GM19324 (cell line): ENCODE measurements around the gene SEMA4C.

Source experiments
- ATAC-seq: cut with Tn5 transposase; IDR thresholded peaks from one replicate; pipeline ENCODE4 v1.9.1; 2021; ENCODE audit warnings: mild to moderate bottlenecking, moderate library complexity; ENCODE audit not compliant: unreplicated experiment, low FRiP score

Gene SEMA4C

DNA sequence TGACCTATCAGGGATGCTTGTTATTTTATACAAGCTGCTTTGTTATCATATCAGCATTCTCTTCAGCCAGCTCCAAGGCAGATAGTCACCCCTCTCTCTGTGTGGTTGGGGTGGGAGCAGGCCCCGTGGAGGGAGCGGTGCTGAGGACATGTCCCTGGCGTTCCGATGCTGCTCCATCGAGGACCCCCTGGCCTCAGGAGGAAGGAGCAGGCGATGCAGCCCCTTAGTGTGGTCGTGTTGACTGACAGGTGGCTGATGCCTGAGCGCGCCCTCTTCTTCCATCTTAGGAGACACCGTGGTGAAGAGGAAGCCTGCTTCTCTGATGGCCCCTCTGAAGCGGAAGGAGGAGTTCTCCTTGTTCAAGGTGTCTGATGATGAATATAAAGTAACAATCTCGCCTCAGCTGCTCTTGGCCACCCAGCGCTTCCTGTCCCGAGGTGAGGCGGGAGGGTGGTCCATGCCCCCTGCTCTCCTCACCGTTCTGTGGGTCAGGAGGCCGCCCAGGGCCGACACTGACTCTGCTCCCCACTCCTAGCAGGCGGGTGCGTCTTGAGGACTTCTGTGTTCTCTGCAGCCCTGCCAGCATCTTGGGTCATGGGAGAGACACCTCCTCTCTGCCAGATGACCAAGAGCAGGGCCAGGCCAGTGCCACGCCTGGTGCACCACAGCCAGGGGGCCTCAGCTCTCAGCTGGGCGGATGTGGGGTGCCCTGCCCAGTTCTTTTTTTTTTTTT lies 43.2 kb downstream of the SEMA4C start:
- no peak for ATAC-seq

DNA sequence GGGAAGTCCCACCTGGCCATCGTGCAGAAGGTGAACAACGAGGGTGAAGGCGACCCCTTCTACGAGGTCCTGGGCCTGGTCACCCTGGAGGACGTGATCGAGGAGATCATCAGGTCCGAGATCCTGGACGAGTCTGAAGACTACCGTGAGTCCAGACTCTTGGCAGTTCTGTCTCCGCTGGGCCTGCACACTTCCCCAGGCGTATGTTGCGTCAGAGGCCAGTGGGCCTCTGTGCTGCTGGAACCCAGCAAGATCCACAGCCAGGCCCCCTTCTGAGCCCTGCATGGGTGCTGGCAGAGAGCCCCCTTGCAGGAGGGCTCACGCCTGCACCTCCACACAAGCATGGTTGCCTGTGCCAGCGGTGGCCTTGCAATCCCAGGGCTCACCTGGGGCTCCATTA lies 44.8 kb downstream of the SEMA4C start:
- ATAC-seq = no peak

DNA sequence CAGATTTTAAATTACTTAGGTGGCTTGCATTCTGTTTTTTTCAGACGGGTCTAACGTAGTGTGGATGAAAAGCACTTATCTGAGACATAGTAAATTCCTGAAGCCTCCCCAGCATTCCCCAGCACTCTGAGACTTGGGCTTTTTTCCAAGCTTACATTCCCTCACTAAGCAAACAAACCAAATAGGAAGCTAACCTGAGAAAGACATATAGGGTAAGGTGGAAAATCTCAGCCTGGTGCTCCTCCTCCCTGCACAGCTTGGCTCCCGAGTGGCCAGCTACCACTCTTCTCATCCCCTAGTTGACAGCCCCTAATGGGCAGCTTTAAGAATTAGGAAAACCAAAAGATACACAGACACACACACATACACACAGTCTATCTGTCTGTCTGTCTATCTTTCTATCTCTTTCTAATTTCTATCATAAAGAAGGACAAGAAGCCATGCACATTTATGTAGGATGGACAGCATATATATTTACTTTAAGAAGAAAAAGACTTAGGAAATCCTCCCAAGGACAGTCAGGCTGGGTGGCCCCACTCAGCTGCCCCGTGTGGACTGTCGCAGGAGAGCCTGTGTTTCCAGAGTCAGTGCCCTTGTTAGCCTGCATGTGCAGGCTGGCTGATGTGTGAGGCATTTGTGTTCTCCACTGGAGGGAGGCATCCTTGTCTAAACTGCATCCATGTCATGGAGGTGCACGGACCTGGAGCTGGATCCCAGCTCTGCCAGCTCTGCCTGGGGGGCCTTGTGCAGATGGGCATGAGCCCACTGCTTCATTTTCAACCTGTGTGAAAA lies 45.6 kb downstream of the SEMA4C start:
- ATAC-seq = no peak

DNA sequence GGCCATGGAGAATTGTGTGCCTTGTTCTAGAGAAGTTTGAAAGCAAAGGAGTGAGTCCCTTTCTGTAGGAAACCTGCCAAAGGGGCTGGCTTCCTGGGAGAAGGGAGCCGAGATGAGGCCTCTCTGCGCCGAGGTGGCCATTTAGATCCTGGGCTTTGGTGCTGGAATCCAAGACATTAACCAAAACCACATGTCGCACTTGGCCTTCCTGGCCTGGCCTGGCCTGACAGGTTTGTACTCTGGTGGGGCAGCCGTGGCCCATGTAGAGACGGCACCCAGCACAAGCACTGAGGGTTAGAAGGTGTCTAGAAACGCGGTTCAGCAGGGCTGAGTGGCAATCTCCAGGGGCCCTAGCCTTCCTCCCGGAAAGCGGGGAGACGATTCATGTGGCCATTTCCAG lies 46.7 kb downstream of the SEMA4C start:
- ATAC-seq = no peak

DNA sequence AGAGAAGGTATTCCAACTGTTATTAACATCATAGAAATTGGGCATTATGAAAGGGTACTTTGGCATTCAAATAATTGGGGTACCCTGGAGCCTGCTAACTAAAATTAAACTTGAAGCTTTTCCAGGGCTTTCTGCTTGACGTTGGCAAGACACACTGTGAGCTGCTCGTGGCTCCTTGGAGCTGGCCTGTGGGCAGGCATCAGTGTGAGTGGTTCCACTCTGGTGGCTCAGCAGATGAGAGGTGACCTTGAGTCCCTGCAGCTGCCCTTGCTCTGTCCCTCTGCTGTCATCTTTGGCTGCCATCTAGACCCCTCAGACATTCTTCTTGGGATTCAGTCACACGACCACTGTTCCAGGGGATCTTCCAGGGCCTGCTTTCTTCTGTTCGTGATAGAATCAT lies 47.1 kb downstream of the SEMA4C start:
- ATAC-seq = no peak

DNA sequence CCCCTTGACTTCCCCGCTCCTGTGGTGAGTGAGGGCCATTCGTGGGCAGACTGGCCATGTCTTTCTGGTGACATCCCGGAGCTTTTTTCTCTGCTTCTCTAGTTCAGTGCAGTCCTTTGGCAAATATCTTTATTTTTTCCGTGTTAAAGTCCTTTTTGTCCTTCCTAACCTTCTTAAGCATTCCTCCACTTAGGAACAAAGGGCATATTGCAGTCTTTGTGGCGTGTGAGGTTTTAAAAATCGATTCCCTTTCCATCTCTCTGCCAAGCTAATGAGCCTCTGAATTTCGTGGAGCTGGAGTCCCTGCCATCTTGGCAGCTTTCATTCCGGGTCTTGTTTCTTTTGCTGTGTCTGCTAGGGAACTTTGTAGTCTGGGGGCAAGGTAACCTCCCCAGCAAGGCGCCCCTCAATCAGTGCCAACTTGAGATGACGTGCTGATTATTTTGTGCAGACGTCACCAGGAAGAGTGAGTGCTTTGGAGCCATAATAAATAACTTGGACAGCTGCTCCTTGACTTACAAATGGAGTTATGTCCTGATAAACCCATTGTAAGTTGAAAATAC lies 48.7 kb downstream of the SEMA4C start:
- no peak for ATAC-seq

DNA sequence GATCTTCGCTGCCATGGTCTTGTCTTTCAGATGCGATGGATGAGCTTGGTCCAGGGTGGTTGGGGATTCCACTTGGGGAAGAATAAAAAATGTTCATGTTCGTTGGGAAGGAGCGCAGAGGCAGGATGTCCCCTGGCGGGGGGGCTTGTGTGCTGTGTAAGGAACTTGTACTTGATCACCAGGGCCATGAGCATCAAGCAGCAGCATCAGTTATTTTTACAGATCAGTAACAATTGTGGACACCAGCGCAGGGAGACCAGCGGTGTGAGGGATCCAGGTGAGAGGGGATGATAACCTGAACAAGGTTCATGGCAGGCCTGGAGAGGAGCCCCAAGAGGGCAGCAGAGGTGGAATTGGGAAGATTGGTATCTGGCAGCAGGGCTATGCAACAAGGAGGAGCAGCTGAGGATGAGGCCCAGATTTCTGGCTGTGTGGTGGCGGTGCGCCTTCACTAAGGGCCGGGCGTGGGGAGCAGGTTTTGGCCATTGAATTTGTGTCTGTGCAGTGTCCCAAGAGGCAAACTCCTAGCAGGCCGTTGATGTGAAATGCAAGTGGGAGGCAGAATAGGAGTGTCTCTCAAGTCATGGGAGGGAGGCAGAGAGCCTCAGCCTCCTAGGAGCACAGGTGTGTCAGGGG lies 49.9 kb downstream of the SEMA4C start:
- no peak for ATAC-seq

DNA sequence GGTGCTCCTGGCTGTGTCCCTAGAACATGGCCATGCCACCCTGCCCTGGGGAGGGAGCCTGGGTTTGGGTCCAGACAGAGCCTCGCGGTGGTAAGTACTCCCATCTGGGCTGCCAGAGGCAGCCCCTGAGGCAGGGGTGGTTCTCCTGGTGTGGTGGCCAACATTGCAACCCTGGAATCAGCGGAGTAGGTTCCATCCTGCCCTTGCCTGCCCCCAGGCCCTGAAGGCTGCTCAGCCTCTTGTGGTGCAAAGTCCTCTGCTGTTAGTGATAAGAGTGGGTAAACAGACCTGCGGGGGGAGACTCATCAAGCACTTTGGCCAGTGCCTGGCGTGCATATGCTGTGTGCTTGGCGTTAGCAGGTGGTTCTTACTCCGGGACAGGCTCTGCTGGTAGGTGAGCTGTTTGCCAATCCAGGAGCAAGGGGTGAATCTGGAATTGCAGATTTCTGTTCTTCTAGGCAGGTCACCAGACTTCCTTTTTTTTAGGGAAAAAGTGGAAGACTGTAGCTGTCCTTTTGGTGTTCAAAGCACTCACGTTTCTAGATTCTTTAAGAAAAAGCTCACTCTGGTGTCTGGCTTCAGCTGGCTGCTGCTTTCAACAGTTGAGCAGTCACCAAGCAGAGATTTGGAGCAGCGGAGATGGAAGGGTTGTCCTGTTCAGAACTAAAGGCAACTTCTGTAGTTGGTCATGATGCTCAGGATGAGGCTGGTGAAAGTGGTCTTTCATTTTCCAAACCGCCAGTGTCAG lies 50.6 kb downstream of the SEMA4C start:
- ATAC-seq = no peak

DNA sequence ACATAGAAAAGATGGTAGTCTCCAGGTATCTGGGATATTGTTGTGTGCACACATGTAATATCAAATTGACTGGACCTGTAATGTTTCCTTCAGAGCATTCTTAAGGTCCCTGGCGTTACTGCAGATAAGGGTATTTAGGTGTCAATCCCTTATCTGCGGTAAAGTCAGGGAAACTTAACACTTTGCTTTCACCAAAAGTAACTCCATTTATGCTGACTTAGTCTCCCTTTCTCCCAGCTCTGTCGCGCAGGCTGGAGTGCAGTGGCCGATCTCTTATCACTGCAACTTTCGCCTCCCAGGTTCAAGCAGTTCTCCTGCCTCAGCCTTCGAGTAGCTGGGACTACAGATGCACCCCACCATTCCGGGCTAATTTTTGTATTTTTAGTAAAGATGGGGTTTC lies 52.0 kb downstream of the SEMA4C start:
- ATAC-seq = no peak

DNA sequence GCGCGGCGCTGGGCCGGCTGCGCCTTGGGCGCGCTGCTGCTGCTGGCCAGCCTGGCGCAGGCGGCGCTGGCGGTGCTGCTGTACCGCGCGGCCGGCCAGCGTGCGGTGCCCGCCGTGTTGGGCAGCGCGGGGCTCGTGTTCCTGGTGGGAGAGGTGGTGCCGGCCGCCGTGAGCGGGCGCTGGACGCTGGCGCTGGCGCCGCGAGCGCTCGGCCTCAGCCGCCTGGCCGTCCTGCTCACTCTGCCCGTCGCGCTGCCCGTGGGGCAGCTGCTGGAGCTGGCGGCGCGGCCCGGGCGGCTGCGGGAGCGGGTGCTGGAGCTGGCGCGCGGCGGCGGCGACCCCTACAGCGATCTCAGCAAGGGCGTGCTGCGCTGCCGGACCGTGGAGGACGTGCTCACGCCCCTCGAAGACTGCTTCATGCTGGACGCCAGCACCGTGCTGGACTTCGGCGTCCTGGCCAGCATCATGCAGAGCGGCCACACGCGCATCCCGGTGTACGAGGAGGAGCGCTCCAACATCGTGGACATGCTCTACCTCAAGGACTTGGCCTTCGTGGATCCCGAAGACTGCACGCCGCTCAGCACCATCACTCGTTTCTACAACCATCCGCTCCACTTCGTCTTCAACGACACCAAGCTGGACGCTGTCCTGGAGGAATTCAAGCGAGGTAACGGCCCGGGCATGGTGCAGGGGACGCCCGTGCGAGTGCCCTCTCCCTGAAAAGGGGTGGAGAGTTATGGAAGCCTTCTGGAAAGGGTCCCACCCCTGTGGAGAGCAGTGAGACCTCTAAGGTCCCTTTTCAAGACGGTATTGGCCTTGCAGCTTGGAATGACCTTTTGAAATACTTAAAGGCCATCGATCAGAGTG lies 52.8 kb downstream of the SEMA4C start:
- no peak for ATAC-seq

DNA sequence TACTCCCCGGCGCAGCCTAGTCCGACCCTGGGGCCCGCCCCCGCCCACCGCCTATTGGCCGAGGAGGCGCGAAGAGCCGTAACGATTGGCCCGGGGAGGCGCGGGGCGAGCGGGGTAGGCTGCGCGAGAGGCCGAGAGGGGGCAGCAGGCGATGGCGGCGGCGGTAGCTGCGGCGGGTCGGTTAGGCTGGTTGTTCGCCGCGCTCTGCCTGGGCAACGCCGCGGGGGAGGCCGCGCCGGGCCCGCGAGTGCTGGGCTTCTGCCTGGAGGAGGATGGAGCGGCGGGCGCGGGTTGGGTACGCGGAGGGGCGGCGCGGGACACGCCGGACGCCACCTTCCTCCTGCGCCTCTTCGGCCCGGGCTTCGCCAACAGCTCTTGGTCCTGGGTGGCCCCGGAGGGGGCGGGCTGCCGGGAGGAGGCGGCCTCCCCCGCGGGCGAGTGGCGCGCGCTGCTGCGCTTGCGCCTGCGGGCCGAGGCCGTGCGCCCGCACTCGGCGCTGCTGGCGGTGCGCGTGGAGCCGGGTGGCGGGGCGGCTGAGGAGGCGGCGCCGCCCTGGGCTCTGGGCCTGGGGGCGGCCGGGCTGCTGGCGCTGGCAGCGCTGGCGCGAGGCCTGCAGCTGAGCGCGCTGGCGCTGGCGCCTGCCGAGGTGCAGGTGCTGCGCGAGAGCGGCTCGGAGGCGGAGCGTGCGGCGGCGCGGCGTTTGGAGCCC lies 53.6 kb downstream of the SEMA4C start, which contains the start of gene CNNM3:
TSS of gene CNNM3 (plus strand) at position 142 of the 709 bp plus-strand sequence. CDS start at position 152, 10 bp downstream.
- peak; percentile 83 for ATAC-seq

DNA sequence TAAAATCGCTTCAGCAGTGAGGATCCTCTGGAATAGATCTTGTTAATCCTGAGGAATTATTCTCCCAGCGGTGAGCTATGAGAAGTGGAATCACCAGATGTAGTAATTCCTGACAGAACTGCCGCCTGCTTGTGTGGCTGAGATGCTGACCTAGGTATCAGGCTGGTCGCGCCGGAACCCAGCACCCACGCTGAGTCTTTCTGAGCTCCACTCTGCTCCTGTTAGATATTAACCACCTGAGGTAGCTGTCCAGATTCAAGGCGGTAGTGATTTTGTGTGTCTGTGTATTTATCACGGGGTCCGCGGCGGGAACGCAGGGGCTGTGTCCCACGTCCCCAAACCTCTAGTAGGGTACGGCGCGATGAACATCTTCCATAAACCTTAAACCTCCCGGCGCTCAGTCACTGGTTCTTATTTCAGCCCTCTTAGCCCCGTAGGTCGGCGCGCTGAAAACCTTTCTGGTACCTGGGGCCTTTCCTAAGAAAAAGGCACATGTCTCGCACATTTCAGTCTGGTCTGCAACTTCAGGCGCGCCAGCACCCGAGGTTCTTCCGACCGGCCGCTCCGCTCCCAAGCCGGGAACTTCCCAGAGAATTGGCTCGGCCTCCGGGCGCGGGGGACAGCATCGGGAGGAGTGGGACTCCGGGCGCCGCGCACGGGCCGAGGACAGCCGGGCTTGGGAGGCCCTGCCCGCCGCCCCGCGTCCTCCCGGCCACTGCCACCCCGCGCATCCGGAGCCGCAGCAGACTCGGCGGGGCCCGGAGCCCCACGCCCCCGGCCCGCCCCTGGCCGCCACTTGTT lies 54.4 kb downstream of the SEMA4C start:
- ATAC-seq = peak; percentile 0

DNA sequence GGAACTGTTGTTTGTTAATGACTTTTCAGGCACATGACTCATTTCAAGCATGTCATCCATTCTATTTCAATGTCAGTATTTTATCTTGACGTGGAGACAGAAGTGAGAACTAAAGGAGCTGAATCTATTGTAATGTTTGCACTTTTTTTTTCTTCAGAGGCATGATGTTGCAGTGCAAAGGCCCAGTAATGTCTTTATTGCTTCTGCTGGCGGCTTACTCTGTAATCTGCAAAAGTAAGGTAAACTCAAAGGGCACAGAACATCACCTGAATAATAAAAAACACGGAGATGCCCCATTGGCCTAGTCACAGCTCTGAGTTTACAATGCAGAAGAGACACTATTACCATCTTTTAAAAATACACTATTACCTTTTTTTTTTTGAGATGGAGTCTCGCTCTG lies 56.2 kb downstream of the SEMA4C start:
- ATAC-seq = no peak

DNA sequence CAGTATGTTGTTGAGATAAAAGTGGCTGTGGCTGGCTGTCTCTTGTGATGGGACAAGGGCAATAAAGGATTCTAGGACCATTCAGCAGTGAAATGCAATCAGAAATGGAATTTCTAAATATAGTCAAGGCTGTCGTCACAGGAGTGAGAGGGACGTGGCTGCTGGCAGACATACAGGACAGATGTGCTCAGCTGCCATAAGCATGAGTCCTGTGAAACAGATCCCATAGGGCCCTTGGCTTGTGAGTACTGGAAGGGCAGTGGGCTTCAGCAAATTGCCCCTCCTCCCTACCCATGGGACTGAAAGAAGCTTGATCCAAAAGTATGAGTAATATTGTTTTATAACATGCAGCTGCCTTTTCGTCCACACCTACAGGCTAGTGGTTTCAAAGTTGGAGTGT lies 58.0 kb downstream of the SEMA4C start:
- ATAC-seq = no peak

DNA sequence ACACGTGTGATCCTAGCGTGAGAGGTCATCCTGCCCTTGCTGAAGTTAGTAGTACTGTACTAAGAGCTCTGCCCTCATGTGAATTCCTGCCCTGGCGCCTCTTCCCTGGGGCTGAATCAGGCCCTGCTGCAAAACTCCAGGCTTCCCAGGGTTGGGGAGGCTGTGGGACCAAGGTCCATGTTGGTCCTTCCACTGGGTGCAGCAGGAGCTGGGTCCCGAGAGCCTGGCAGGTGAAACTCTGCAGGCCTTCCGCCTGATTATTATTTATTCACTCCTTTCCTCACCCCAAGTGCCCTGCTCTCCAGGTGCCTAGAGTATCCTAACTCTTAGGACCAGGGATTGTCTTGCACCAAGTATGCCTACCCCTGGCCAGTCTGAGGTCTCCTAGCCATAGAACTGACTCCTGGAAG lies 59.1 kb downstream of the SEMA4C start:
- no peak for ATAC-seq

DNA sequence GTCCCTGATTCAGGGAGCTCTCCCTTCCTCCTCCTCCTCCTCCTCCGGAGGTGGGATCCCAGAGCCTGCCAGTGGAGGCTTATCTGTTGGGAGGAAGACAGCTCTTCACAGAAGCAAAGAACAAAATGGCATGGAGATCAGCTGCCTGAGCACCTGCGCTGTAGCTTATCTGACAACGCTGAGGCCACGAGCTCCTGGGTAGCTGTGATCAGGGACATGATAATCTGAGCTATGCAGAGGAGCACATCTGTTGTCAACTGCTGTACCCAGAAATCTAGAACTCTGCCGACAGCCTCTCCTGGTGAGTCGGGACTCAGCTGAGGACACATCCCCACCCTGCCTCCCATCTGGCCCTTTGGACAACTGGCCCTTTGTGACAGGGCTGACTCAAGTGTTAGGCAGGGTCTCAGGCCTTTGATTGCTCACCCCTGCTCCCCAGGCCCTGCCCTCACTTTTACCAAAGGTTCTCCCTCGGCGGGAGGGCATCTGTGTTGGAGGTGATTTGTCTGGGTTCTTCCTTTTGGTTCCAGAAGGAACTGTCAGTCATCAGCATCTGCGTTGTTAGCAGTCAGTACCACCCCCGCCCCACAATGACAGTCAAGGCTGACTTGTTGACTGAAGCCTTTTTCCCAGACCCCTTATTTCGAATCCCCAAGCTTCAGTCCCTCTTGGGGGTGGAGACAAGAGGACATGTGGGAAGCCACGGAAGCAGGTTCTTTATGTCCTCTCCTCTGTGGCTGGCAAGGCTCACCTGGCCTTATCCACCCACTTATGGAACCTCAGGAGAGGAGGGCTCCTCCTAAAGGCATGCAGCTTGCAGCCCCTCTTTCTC lies 59.7 kb downstream of the SEMA4C start:
- ATAC-seq = no peak
